SK-N-SH (cell line): Measurements from ENCODE around the gene GTF3A. TPM values are rescaled to one million over a fixed set of nuclear protein-coding genes. Genes with fewer than 3 reads are reported as not detected.

Experiments
- CTCF ChIA-PET: fragments of 300-600, 350-600 bp; formaldehyde crosslinking; extraction: SDS; loops from one replicate; lab custom pipeline; 2021; lab: Yijun Ruan, JAX
- POLR2A ChIA-PET: fragments of 350-600 bp; sonication (Branson Sonifier 250); formaldehyde crosslinking; extraction: SDS; loops from one replicate; lab custom pipeline; 2020; ENCODE audit warnings: antibody characterized with exemption, inconsistent platforms; lab: Yijun Ruan, JAX
- DNase-seq: peaks from one replicate; pipeline ENCODE4 v3.0.0; 2012
- H2AFZ ChIP-seq: fragments of 200-600 bp; sonication (generic); 2 replicates; pipeline ENCODE4 v1.8.1; 2016; ENCODE audit warnings: antibody characterized with exemption, mild to moderate bottlenecking, low read depth
- H3F3A ChIP-seq: fragments of 200-600 bp; sonication (generic); replicated peaks from 2 replicates; pipeline ENCODE3; 2016; ENCODE audit warnings: antibody characterized with exemption, mild to moderate bottlenecking; ENCODE audit not compliant: insufficient read depth
- H3K27ac ChIP-seq, 2 experiments: fragments of 200-500 bp in 1 of 2; fragments of 200-600 bp in 1 of 2; sonication (Bioruptor generic) in 1 of 2; sonication (generic), shearing (Covaris generic) in 1 of 2; 2 replicates each; pipeline versions ENCODE4 v1.5.1 to v1.6.1; 2014 to 2016; ENCODE audit warnings: low read depth in 2 of 2, inconsistent platforms in 1 of 2, low read length in 1 of 2, mild to moderate bottlenecking in 1 of 2, mixed read lengths in 1 of 2
- H3K27me3 ChIP-seq: fragments of 200-600 bp; sonication (generic), shearing (Covaris generic); 2 replicates; pipeline ENCODE4 v1.6.1; 2016; ENCODE audit warnings: mixed run types; ENCODE audit not compliant: insufficient read depth
- H3K36me3 ChIP-seq, 2 experiments: fragments of 200-500 bp in 1 of 2; fragments of 200-600 bp in 1 of 2; sonication (Bioruptor generic) in 1 of 2; sonication (generic) in 1 of 2; replicated peaks in 1 of 2; 2 replicates each; pipeline versions ENCODE3 to v1.5.1; 2014 to 2016; ENCODE audit warnings: low read length in 1 of 2, mild to moderate bottlenecking in 1 of 2; ENCODE audit not compliant: insufficient read depth in 2 of 2, control insufficient read depth in 1 of 2
- H3K4me1 ChIP-seq, 2 experiments: fragments of 200-500 bp in 1 of 2; fragments of 200-600 bp in 1 of 2; sonication (Bioruptor generic) in 1 of 2; sonication (generic), shearing (Covaris generic) in 1 of 2; 2 replicates each; pipeline versions ENCODE4 v1.5.1 to v1.6.1; 2014 to 2016; ENCODE audit warnings: low read depth in 1 of 2, low read length in 1 of 2, mixed run types in 1 of 2; ENCODE audit not compliant: insufficient read depth in 2 of 2, control insufficient read depth in 1 of 2
- H3K4me2 ChIP-seq: fragments of 200-600 bp; sonication (generic), shearing (Covaris generic); 2 replicates; pipeline ENCODE4 v1.6.1; 2017; ENCODE audit warnings: mixed run types
- H3K4me3 ChIP-seq, 2 experiments: fragments of 200-500 bp in 1 of 2; fragments of 200-600 bp in 1 of 2; sonication (Bioruptor generic) in 1 of 2; sonication (generic), shearing (Covaris generic) in 1 of 2; 2 replicates each; pipeline versions ENCODE4 v1.5.1 to v1.8.1; 2014 to 2016; ENCODE audit warnings: low read depth in 2 of 2, inconsistent platforms in 1 of 2, low read length in 1 of 2, mild to moderate bottlenecking in 1 of 2, mixed read lengths in 1 of 2, moderate library complexity in 1 of 2
- H3K79me2 ChIP-seq: fragments of 200-600 bp; sonication (generic); 2 replicates; pipeline ENCODE4 v1.8.1; 2017; ENCODE audit warnings: mild to moderate bottlenecking; ENCODE audit not compliant: insufficient read depth
- H3K9ac ChIP-seq: fragments of 200-600 bp; sonication (generic); 2 replicates; pipeline ENCODE4 v1.6.1; 2017; ENCODE audit warnings: mixed run types
- H3K9me2 ChIP-seq: fragments of 200-600 bp; sonication (generic); 2 replicates; pipeline ENCODE4 v1.6.1; 2017; ENCODE audit warnings: mixed run types
- H3K9me3 ChIP-seq: fragments of 200-600 bp; sonication (generic); 2 replicates; pipeline ENCODE4 v1.6.1; 2017; ENCODE audit warnings: mixed run types, mild to moderate bottlenecking, moderate library complexity
- H4K20me1 ChIP-seq: fragments of 200-600 bp; sonication (generic); 2 replicates; pipeline ENCODE4 v1.6.1; 2017; ENCODE audit warnings: mild to moderate bottlenecking, mixed run types; ENCODE audit not compliant: insufficient read depth
- CTCF ChIP-seq: fragments of 200-600 bp; sonication (generic); IDR thresholded peaks from 2 replicates; pipeline ENCODE4 v1.6.1; 2017; ENCODE audit warnings: antibody characterized with exemption, mild to moderate bottlenecking, moderate library complexity
- ELF1 ChIP-seq: IDR thresholded peaks from 2 replicates; pipeline ENCODE4 v1.4.0; 2012
- EP300 ChIP-seq, 2 experiments: IDR thresholded peaks; 2 replicates each; pipeline versions ENCODE4 v1.4.0 to v1.6.1; 2012; ENCODE audit warnings: borderline replicate concordance in 1 of 2, low read depth in 1 of 2, low read length in 1 of 2
- EZH2phosphoT487 ChIP-seq: fragments of 200-600 bp; sonication (generic); IDR thresholded peaks from 2 replicates; pipeline ENCODE4 v1.6.1; 2017; ENCODE audit warnings: low read depth, mixed run types, mild to moderate bottlenecking, antibody characterized with exemption, moderate library complexity, borderline replicate concordance
- FOSL2 ChIP-seq: IDR thresholded peaks from 2 replicates; pipeline ENCODE4 v1.4.0; 2012; ENCODE audit warnings: low read depth, mild to moderate bottlenecking, moderate library complexity, borderline replicate concordance
- FOXJ3 ChIP-seq: sonication (generic); formaldehyde crosslinking; IDR thresholded peaks from 2 replicates; pipeline ENCODE4 v1.5.1; 2020; ENCODE audit warnings: mild to moderate bottlenecking, missing genetic modification reagents
- FOXM1 ChIP-seq: IDR thresholded peaks from 2 replicates; pipeline ENCODE4 v1.4.0; 2012; ENCODE audit warnings: low read depth, mild to moderate bottlenecking
- GATA2 ChIP-seq: sonication (generic); formaldehyde crosslinking; IDR thresholded peaks from 2 replicates; pipeline ENCODE4 v1.5.0; 2020; ENCODE audit warnings: mild to moderate bottlenecking, missing genetic modification reagents
- JUND ChIP-seq: IDR thresholded peaks from 2 replicates; pipeline ENCODE4 v1.4.0; 2012
- MEF2A ChIP-seq: IDR thresholded peaks from 2 replicates; pipeline ENCODE4 v1.4.0; 2012; ENCODE audit warnings: low read depth, borderline replicate concordance
- MXI1 ChIP-seq: IDR thresholded peaks from 2 replicates; pipeline ENCODE4 v1.6.1; 2012; ENCODE audit warnings: mild to moderate bottlenecking, low read depth, low read length, improper control_type of control experiment
- NFIC ChIP-seq: IDR thresholded peaks from 2 replicates; pipeline ENCODE4 v1.4.0; 2012; ENCODE audit warnings: borderline replicate concordance
- NRF1 ChIP-seq: IDR thresholded peaks from 2 replicates; pipeline ENCODE4 v1.6.1; 2012; ENCODE audit warnings: low read depth, mild to moderate bottlenecking, low read length
- PBX3 ChIP-seq: IDR thresholded peaks from 2 replicates; pipeline ENCODE4; 2012
- POLR2AphosphoS5 ChIP-seq: IDR thresholded peaks from 2 replicates; pipeline ENCODE4 v1.6.1; 2012; ENCODE audit warnings: low read depth, low read length
- RAD21 ChIP-seq: IDR thresholded peaks from 2 replicates; pipeline ENCODE4 v1.6.1; 2012; ENCODE audit warnings: mild to moderate bottlenecking, low read length
- RCOR1 ChIP-seq: fragments of 150-350 bp; IDR thresholded peaks from 2 replicates; pipeline ENCODE4 v1.6.1; 2017; ENCODE audit warnings: antibody characterized with exemption, low read length
- REST ChIP-seq: IDR thresholded peaks from 2 replicates; pipeline ENCODE4 v1.6.1; 2012; ENCODE audit warnings: mild to moderate bottlenecking, low read depth, low read length, moderate library complexity
- RXRA ChIP-seq: IDR thresholded peaks from 2 replicates; pipeline ENCODE4 v1.4.0; 2012; ENCODE audit warnings: low read depth, mild to moderate bottlenecking, borderline replicate concordance
- SIN3A ChIP-seq: IDR thresholded peaks from 2 replicates; pipeline ENCODE4 v1.6.1; 2012; ENCODE audit warnings: low read depth, mild to moderate bottlenecking, low read length, moderate library complexity, borderline replicate concordance
- TEAD4 ChIP-seq: IDR thresholded peaks from 2 replicates; pipeline ENCODE4 v1.4.0; 2012; ENCODE audit warnings: mild to moderate bottlenecking, borderline replicate concordance; ENCODE audit not compliant: insufficient read depth
- YY1 ChIP-seq: IDR thresholded peaks from 2 replicates; pipeline ENCODE4 v1.4.0; 2012; ENCODE audit warnings: low read depth, mild to moderate bottlenecking
- WGBS: methylation state at CpG from one replicate; pipeline ENCODE4 v1.1.6; 2017; ENCODE audit warnings: low lambda C conversion rate; 5-methylcytosine and 5-hydroxymethylcytosine counted together
- polyA plus RNA-seq, 3 experiments: library from polyadenylated mRNA; depleted of rRNA; stranded (reverse); fragments of >200 nt; gene quantifications; 2 replicates each; pipeline ENCODE4 v1.2.3, GENCODE V29; 2012
- TF ChIP-seq, protein P1 (sequence below): IDR thresholded peaks from 2 replicates; pipeline ENCODE4 v1.4.0; 2012; ENCODE audit warnings: low read depth, borderline replicate concordance
- TF ChIP-seq, protein P2 (sequence below): IDR thresholded peaks from 2 replicates; pipeline ENCODE4 v1.4.0; 2012; ENCODE audit warnings: low read depth

GTF3A gene
- polyA plus RNA-seq, 1 of the 3 experiments (the other 2 are of a cell fraction) = 75.4 TPM

- peak within 1 kb of the TSS; percentile 81 to 96 for H3K4me3 ChIP-seq
- no peak; the same call in 1 of the 2 replicates for TF ChIP-seq RCOR1
- TF ChIP-seq, protein P1, sequence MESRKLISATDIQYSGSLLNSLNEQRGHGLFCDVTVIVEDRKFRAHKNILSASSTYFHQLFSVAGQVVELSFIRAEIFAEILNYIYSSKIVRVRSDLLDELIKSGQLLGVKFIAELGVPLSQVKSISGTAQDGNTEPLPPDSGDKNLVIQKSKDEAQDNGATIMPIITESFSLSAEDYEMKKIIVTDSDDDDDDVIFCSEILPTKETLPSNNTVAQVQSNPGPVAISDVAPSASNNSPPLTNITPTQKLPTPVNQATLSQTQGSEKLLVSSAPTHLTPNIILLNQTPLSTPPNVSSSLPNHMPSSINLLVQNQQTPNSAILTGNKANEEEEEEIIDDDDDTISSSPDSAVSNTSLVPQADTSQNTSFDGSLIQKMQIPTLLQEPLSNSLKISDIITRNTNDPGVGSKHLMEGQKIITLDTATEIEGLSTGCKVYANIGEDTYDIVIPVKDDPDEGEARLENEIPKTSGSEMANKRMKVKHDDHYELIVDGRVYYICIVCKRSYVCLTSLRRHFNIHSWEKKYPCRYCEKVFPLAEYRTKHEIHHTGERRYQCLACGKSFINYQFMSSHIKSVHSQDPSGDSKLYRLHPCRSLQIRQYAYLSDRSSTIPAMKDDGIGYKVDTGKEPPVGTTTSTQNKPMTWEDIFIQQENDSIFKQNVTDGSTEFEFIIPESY = no peak
- TF ChIP-seq FOXM1 = no peak
- peak; percentile 76 for TF ChIP-seq POLR2AphosphoS5
- no peak for TF ChIP-seq GATA2 (CRISPR knock-in tag)
- TF ChIP-seq FOSL2 = no peak
- TF ChIP-seq CTCF = no peak
- TF ChIP-seq PBX3 = peak; percentile 49; the same call in 1 of the 2 replicates
- TF ChIP-seq RXRA = no peak
- peak; percentile 58; the same call in 1 of the 2 replicates for TF ChIP-seq MXI1
- TF ChIP-seq JUND = no peak
- no peak for TF ChIP-seq MEF2A
- no peak for TF ChIP-seq RAD21
- peak; percentile 72 for TF ChIP-seq ELF1
- TF ChIP-seq NRF1 = peak; percentile 68
- no peak for TF ChIP-seq FOXJ3 (CRISPR knock-in tag)
- no peak for TF ChIP-seq REST
- TF ChIP-seq, protein P2, sequence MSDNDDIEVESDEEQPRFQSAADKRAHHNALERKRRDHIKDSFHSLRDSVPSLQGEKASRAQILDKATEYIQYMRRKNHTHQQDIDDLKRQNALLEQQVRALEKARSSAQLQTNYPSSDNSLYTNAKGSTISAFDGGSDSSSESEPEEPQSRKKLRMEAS = no peak; the same call in 1 of the 2 replicates
- TF ChIP-seq SIN3A = no peak
- no peak for TF ChIP-seq TEAD4
- no peak for TF ChIP-seq EZH2phosphoT487
- no peak for TF ChIP-seq EP300 (IDR thresholded peaks at IDR 0.05; ENCODE audit: borderline replicate concordance in 1 of 2, low read depth in 1 of 2, low read length in 1 of 2)
- TF ChIP-seq NFIC = 0 out of 2 replicates have a peak, but pooled peaks have one; percentile 2
- peak; percentile 46; the same call in 1 of the 2 replicates for TF ChIP-seq YY1
Observed at GRCh38 chr13:27449936-27450828, 25.8 kb downstream of the GTF3A start, which contains the start of gene MTIF3. TSS of gene MTIF3 (minus strand) at chr13:27450564. CDS start at chr13:27440448, 10,116 bp downstream.

More at GRCh38 chr13:27449936-27450828, 25.8 kb downstream of the GTF3A start, which contains the start of gene MTIF3:
- Histone ChIP-seq H3K36me3 (peaks cover 0 to 2% of the 10 kb centered on the region in 2 experiments), H2AFZ (peak within 1 kb of the TSS; percentile 95), H3K79me2 (peaks cover 42% of the 10 kb centered on the region), H3K27ac (peak within 1 kb of the TSS; percentile 92 to 99), H3K4me2 (peak within 1 kb of the TSS; percentile 78), H3K9ac (peak within 1 kb of the TSS; percentile 79), H3K27me3 (no peaks in the 10 kb centered on the region), H4K20me1 (no peaks in the 10 kb centered on the region), H3K4me1 (peaks cover 0 to 10% of the 10 kb centered on the region in 2 experiments; a peak in 2 of 4 replicates), H3K9me2 (no peaks in the 10 kb centered on the region), H3K9me3 (no peaks in the 10 kb centered on the region), H3F3A (peaks cover 11% of the 10 kb centered on the region)
- peak; percentile 93 for DNase-seq
- 3% methylated on average over 28 of the region's 81 CpGs for WGBS
- ChIA-PET CTCF (interaction anchor here (0.9 to 1.1 kb wide), 3 partner anchors 9 to 83 kb away, joined by 3 to 5 read pairs (median 3); no protein-coding TSS in a partner anchor), POLR2A (interaction anchor here (0.8 kb wide), 1 partner anchor 688 kb away, joined by 3 read pairs; the partner anchor contains the start of gene PAN3)
